H1 (cell line): Measurements from ENCODE around the gene IL5.

Experiments used
- BRCA1 ChIP-seq: IDR thresholded peaks from 2 replicates; pipeline ENCODE4 v1.6.1; 2012; ENCODE audit warnings: low read depth, low read length, improper control_type of control experiment
- CREB1 ChIP-seq: IDR thresholded peaks from 2 replicates; pipeline ENCODE4 v1.6.1; 2012; ENCODE audit warnings: inconsistent platforms
- EP300 ChIP-seq, 2 experiments: IDR thresholded peaks; 1 replicate in 1 of 2; 2 replicates in 1 of 2; pipeline ENCODE4 v1.6.1; 2011 to 2012; ENCODE audit warnings: low read depth in 2 of 2, low read length in 2 of 2, mild to moderate bottlenecking in 2 of 2, borderline replicate concordance in 1 of 2, inconsistent platforms in 1 of 2, moderate library complexity in 1 of 2
- EZH2 ChIP-seq: fragments of 200-600 bp; sonication (generic); IDR thresholded peaks from 2 replicates; pipeline ENCODE4 v1.7.1; 2012; ENCODE audit warnings: low read depth, mild to moderate bottlenecking, moderate library complexity, low read length, inconsistent platforms; ENCODE audit not compliant: severe bottlenecking
- GABPA ChIP-seq: IDR thresholded peaks from 2 replicates; pipeline ENCODE4 v1.6.1; 2011; ENCODE audit warnings: mild to moderate bottlenecking, low read length, moderate library complexity, borderline replicate concordance; ENCODE audit not compliant: insufficient read depth
- HDAC2 ChIP-seq, 2 experiments: fragments of 300-600 bp in 1 of 2; sonication (generic) in 1 of 2; IDR thresholded peaks; 2 replicates each; pipeline ENCODE4 v1.6.1; 2011 to 2012; ENCODE audit warnings: low read depth in 2 of 2, low read length in 2 of 2, mild to moderate bottlenecking in 2 of 2, moderate library complexity in 2 of 2, borderline replicate concordance in 1 of 2, inconsistent platforms in 1 of 2
- JUND ChIP-seq: IDR thresholded peaks from 2 replicates; pipeline ENCODE4 v1.6.1; 2011; ENCODE audit warnings: mild to moderate bottlenecking, improper control_type of control experiment, low read length
- POLR2A ChIP-seq, 2 experiments: IDR thresholded peaks; 1 replicate in 1 of 2; 2 replicates in 1 of 2; pipeline ENCODE4 v1.6.1; 2011; ENCODE audit warnings: low read depth in 2 of 2, low read length in 2 of 2, mild to moderate bottlenecking in 2 of 2; ENCODE audit errors: control extremely low read depth in 1 of 2
- RAD21 ChIP-seq, 2 experiments: IDR thresholded peaks in 1 of 2; conservative IDR thresholded peaks in 1 of 2; 2 replicates each; pipeline ENCODE4 v1.6.1; 2011; ENCODE audit warnings: low read depth in 2 of 2, low read length in 2 of 2, improper control_type of control experiment in 1 of 2, inconsistent platforms in 1 of 2, mild to moderate bottlenecking in 1 of 2, moderate library complexity in 1 of 2
- RXRA ChIP-seq: IDR thresholded peaks from 2 replicates; pipeline ENCODE4 v1.6.1; 2011; ENCODE audit warnings: low read depth, mild to moderate bottlenecking, low read length, moderate library complexity; ENCODE audit not compliant: insufficient read depth
- SIN3A ChIP-seq, 2 experiments: IDR thresholded peaks in 1 of 2; conservative IDR thresholded peaks in 1 of 2; 2 replicates each; pipeline ENCODE4 v1.6.1; 2011 to 2012; ENCODE audit warnings: low read length in 2 of 2, improper control_type of control experiment in 1 of 2, low read depth in 1 of 2, mild to moderate bottlenecking in 1 of 2
- TAF1 ChIP-seq: IDR thresholded peaks from 2 replicates; pipeline ENCODE4 v1.6.1; 2011; ENCODE audit warnings: mild to moderate bottlenecking, low read depth, low read length
- TF ChIP-seq, protein P1 (sequence below), 3 experiments: IDR thresholded peaks; 1 replicate in 2 of 3; 2 replicates in 1 of 3; pipeline versions ENCODE4 v1.5.1 to v1.6.1; 2011; ENCODE audit warnings: low read length in 3 of 3, mild to moderate bottlenecking in 3 of 3, inconsistent platforms in 2 of 3, low read depth in 1 of 3, moderate library complexity in 1 of 3; ENCODE audit not compliant: insufficient read depth in 1 of 3; ENCODE audit errors: control extremely low read depth in 1 of 3
- TF ChIP-seq, protein P2 (sequence below): IDR thresholded peaks from 2 replicates; pipeline ENCODE4 v1.6.1; 2011; ENCODE audit warnings: low read length, improper control_type of control experiment

DNA sequence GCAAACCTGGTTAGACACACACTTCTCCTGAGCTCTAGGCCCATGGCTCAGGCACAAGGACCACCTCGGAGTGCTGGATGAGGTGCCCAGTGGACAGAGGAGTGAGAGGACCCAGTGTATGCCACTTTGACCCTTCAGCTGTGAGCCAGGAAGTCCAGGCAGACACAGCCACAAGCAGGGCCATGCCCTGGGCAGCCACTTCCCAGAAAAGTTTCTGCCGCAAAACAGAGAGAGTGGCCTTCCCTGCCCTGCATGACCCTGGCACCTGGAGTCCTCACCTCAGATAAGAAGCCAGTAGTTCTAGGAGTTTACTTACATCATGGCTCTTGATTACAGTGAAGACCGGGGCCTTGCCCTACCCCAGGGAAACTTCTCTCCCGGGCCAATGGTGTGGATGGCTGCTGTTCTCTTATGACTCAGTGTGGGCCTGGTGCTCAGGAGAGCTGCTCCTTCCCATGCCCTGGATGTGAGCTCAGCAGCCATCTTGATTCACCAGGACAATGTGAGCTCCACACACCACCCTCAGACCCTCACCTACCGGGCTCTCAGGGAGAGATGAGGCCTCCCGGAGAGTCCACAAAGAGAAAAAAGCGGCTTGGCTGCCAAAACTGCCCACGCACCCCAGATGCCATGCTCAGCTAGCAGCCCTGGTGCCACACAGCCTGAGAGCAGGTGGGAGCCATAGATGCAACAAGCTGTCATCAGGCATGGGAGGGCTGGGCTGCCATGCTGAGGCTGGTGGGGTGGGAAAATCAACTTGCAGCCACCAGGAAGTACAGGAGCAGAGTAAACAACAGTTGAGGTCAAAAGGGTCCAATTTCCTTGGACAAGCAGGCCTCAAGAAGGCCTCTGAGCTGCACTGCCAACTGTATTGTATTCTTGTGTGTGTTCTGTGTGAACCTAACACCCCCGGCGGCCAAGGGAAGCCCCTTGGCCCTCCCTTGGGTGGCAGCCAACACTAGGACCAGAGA, 41.1 kb downstream of the IL5 start:
- TF ChIP-seq SIN3A (conservative IDR thresholded peaks at IDR 0.05 in 1 of 2, IDR thresholded peaks at IDR 0.05 in 1 of 2; ENCODE audit: low read depth in 1 of 2, low read length in 2 of 2) (no peak), EP300 (IDR thresholded peaks at IDR 0.05; ENCODE audit: borderline replicate concordance in 1 of 2, low read depth in 2 of 2, low read length in 2 of 2) (no peak), GABPA (no peak), HDAC2 (IDR thresholded peaks at IDR 0.05; ENCODE audit: borderline replicate concordance in 1 of 2, low read depth in 2 of 2, low read length in 2 of 2) (no peak), EZH2 (no peak), RXRA (no peak), BRCA1 (no peak), CREB1 (no peak), POLR2A (IDR thresholded peaks at IDR 0.05; ENCODE audit: control extremely low read depth in 1 of 2, low read depth in 2 of 2, low read length in 2 of 2) (no peak), TAF1 (no peak), RAD21 (IDR thresholded peaks at IDR 0.05 in 1 of 2, conservative IDR thresholded peaks at IDR 0.05 in 1 of 2; ENCODE audit: low read depth in 2 of 2, low read length in 2 of 2) (no peak), JUND (no peak)
- TF ChIP-seq, protein P1, sequence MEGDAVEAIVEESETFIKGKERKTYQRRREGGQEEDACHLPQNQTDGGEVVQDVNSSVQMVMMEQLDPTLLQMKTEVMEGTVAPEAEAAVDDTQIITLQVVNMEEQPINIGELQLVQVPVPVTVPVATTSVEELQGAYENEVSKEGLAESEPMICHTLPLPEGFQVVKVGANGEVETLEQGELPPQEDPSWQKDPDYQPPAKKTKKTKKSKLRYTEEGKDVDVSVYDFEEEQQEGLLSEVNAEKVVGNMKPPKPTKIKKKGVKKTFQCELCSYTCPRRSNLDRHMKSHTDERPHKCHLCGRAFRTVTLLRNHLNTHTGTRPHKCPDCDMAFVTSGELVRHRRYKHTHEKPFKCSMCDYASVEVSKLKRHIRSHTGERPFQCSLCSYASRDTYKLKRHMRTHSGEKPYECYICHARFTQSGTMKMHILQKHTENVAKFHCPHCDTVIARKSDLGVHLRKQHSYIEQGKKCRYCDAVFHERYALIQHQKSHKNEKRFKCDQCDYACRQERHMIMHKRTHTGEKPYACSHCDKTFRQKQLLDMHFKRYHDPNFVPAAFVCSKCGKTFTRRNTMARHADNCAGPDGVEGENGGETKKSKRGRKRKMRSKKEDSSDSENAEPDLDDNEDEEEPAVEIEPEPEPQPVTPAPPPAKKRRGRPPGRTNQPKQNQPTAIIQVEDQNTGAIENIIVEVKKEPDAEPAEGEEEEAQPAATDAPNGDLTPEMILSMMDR (IDR thresholded peaks at IDR 0.05; ENCODE audit: control extremely low read depth in 1 of 3, insufficient read depth in 1 of 3, low read depth in 1 of 3, low read length in 3 of 3) = no peak
- TF ChIP-seq, protein P2, sequence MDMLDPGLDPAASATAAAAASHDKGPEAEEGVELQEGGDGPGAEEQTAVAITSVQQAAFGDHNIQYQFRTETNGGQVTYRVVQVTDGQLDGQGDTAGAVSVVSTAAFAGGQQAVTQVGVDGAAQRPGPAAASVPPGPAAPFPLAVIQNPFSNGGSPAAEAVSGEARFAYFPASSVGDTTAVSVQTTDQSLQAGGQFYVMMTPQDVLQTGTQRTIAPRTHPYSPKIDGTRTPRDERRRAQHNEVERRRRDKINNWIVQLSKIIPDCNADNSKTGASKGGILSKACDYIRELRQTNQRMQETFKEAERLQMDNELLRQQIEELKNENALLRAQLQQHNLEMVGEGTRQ = no peak
